ENCODE results near the gene PHF2.

Gene PHF2

GRCh38 chr9:93569621-93570174 lies 6.7 kb upstream of the PHF2 start:
- no peak for DNase-seq

- DNase-seq: no peak
Measured at GRCh38 chr9:93572221-93572620, 4.2 kb upstream of the PHF2 start.

GRCh38 chr9:93572636-93573515 lies 3.5 kb upstream of the PHF2 start:
- no peak for DNase-seq

GRCh38 chr9:93573516-93573828 lies 2.9 kb upstream of the PHF2 start:
- DNase-seq: no peak

- no peak for DNase-seq
Measured at GRCh38 chr9:93574091-93574899, 2.1 kb upstream of the PHF2 start.

- no peak for DNase-seq
Measured at GRCh38 chr9:93574900-93575795, 1.2 kb upstream of the PHF2 start.

GRCh38 chr9:93575796-93576257 lies 557 bp upstream of the PHF2 start:
- DNase-seq: peak; percentile 52

GRCh38 chr9:93577078-93577974 lies 942 bp downstream of the PHF2 start:
- DNase-seq: peak; percentile 18

- no peak for DNase-seq
Measured at GRCh38 chr9:93577975-93578682, 1.7 kb downstream of the PHF2 start.

- no peak for DNase-seq
Measured at GRCh38 chr9:93578844-93579243, 2.5 kb downstream of the PHF2 start.

GRCh38 chr9:93579711-93580516 lies 3.5 kb downstream of the PHF2 start:
- DNase-seq: no peak

GRCh38 chr9:93580654-93581380 lies 4.4 kb downstream of the PHF2 start:
- no peak for DNase-seq

GRCh38 chr9:93582115-93582514 lies 5.7 kb downstream of the PHF2 start:
- no peak for DNase-seq

- no peak for DNase-seq
Measured at GRCh38 chr9:93582550-93582949, 6.2 kb downstream of the PHF2 start.

- no peak for DNase-seq
Measured at GRCh38 chr9:93585259-93585658, 8.9 kb downstream of the PHF2 start.

GRCh38 chr9:93585695-93586094 lies 9.3 kb downstream of the PHF2 start:
- DNase-seq: no peak

- DNase-seq: no peak
Measured at GRCh38 chr9:93586290-93587057, 10.1 kb downstream of the PHF2 start.

GRCh38 chr9:93587284-93587650 lies 10.9 kb downstream of the PHF2 start:
- no peak for DNase-seq

All from activated CD4-positive, alpha-beta T cell treated with anti-CD3 and anti-CD28 coated beads, Interleukin-2, Interleukin-6, amounts not matched to agents 100 ng/mL and 50 ng/mL, durations not matched to agents 16 hours and 8 hours (primary cell).